Hepatic stellate cell (primary cell): ENCODE results near the gene CALHM2.

ENCODE experiments used
- DNase-seq: peaks from one replicate; pipeline ENCODE4 v3.0.0; 2011; ENCODE audit warnings: low spot score

Gene CALHM2

GRCh38 chr10:103476046-103476768 lies 24.0 kb upstream of the CALHM2 start:
- no peak for DNase-seq

DNA sequence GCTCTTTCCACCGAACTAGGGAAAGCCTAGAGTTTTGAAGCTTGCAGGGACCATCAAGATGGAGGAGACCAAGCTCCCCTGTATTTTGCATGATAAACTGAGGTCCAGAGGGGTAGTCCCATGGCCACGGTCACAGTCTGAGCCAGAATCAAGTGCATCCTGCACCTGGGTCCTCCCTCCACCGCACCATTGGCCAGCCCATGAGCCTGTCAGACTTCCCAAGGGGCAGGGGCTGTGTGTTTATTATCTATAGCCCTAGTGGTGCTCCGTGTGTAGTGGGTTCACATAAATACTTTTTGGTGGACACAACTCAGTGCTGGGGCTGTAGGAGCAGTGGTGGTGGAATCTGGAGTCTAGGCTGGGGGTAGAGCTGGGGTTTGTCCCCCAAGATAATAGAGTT lies 23.3 kb upstream of the CALHM2 start:
- no peak for DNase-seq

- DNase-seq, result no peak
These were observed 21.9 kb upstream of the CALHM2 start for GRCh38 chr10:103474077-103474476.

DNA sequence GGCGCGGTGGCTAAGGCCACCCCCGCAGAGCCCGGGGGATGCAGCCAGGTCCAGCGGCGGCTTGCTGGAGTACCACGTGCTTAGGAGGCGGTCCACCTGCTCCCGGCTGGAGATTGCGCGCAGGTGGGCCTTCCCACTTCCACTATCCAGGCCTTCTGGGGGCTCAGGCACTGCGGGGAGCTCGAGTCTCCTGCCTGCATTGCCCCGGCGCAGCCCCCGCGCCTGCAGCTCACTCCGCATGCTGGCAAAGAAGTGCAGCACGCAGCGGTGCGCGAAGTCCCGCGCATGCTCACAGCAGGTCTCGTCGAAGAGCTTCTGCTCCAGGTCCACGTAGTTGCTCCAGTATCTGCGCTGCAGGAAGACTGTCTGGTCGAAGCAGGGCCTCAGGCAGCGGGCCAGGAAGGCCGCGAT lies 21.1 kb upstream of the CALHM2 start:
- no peak for DNase-seq

GRCh38 chr10:103472005-103472404 lies 19.8 kb upstream of the CALHM2 start:
- no peak for DNase-seq

DNA sequence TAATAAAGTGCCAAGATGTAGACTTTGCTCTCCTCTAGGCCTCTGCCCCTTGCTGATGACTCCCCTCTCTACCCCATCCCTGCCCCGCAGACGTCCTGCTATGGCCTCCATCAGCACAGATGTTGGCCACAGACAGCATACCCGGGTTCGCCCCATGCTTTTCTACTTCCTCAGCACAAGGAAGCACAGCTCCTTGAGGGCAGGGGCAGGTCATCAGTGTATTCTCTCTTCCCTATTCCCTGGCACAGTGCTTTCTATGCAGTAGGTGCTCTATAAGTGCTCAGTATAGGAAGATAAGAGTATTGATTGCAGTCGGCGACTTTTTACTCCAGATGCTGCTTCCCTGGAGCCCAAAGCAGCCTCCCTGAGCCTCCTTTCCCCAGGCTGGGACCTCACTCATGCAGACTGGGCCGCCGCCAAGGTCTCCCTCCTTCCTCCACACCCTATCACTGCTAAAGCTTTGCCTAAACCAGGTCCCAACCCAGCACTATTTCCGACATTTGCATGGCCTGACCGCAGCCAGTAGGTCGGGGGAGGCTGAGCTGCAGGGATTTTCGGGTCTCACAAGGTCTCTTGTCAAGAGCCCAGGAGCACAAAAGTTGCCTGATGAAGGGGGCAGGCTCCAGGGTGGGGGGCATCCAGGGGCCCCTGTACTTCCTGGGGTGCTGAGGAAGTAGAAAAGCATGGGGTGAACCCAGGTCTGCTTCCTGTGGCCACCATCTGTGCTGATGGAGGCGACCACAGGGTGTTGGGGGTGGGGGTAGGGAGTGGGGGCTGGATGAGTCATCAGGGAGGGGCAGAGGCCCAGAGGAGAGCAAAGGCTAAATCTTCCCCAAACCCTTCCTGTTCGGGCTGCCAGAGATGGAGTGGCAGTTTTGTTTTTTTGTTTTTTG lies 18.8 kb upstream of the CALHM2 start:
- peak; percentile 50 for DNase-seq

GRCh38 chr10:103469201-103469600 lies 17.0 kb upstream of the CALHM2 start:
- DNase-seq, result no peak

DNA sequence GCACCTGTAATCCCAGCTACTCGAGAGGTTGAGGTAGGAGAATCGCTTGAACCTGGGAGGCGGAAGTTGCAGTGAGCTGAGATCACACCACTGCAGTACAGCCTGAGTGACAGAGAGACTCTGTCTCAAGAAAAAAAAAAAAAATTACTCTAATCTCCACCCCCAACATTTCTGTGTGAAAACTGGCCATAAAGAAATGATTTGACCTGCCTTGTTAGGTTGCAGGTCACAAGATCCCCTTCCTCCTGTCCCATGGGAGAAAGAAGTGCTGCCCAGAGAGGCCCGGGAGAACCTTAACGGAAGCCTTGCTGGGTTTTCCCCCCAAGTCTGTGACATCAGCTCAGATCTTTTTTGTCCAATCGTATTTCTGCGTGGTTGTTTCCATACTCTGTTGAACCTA lies 15.2 kb upstream of the CALHM2 start:
- DNase-seq, result no peak

DNA sequence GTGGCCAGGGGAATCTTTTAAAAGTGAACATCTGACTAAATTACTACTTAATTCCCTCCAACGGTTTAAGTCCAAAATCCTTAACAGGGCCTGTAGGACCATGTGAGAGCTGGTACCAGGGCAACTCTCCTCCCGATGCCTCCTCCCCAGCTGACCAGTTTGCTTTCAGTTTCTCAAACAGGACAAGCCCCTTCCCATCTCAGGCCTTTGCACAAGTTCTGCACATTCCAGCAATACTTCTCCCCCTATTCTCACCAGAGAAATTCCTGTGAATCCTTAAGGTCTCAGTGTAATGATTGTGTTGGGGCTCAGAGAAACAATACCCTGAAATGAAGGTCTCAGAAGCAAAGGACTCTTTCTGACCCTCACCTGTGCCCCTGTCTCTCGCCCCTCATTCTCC lies 14.6 kb upstream of the CALHM2 start:
- DNase-seq, result no peak

DNA sequence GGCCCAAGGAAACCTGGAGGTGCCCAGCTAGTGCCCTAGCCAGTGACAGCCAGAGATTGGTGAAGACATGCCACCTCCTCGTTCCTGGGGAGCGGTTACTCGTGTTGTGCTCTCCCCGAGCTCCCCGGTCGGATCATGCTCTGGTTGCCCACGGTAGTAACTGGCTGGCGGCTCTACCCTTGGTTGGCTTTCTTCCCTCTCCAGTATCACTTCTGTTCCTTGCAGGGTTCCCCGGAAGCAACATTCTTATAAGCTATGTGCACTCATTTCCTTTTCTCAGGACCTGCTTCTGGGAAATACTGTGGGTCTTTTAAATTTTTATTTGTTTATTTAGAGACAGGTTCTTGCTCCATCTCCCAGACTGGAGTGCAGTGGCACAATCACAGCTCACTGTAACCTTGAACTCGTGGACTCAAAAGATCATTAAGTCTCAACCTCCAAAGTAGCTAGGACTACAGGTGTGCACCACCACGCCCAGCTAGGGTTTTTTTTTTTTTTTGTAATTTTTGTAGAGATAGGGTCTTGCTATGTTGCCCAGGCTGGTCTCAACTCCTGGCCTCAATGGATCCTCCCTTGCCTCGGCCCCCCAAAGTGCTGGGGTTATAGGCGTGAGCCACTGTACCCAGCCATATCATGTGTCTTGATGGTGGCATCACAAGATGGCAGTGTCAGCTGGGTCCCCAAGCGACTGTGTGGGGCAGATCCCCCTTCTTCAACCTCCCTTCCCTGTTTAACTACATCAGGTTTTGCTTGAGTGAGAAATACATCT lies 13.4 kb upstream of the CALHM2 start:
- no peak for DNase-seq

DNA sequence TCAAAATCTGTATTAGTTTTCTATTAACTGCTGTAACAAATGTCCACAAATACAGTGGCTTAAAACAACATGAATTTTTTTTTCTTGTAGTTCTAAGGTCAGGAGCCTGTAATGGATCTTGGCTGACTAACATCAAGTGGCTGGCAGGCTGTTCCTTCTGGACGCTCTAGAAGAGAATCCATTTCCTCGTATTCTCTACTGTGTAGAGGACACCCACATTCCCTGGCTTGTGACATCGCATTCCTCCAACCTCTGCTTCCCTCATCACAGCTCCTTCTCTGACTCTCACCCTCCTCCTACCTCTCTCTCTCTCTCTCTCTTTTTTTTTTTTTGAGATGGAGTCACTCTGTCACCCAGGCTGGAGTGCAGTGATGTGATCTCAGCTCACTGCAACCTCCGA lies 11.3 kb upstream of the CALHM2 start:
- peak; percentile 64 for DNase-seq

- no peak for DNase-seq
These were observed 7.4 kb upstream of the CALHM2 start for GRCh38 chr10:103459615-103460014.

DNA sequence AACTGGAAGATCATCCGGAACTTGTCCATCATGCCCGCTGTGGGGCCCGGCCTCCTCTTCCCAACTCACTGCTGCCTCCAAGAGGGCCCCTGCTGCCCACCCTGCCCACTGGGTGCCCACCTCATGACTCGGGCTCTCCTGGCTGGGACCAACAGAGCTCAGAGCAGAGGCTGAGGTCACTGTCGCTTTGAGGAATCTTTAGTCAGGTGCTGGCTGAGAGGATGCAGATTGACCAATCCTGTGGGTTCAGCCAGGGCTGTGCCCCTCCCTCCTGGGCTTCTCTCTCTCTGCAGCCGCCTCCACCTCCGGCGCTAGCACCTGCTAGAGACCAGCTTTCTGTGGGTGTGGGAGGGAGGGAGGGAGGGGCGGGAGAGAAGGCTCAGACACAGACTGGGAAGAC lies 6.5 kb upstream of the CALHM2 start, which contains the start of gene CALHM1:
TSS of gene CALHM1 (minus strand) at position 181 of the 400 bp plus-strand sequence. CDS start at position 32, 149 bp downstream.
- DNase-seq, result no peak

DNA sequence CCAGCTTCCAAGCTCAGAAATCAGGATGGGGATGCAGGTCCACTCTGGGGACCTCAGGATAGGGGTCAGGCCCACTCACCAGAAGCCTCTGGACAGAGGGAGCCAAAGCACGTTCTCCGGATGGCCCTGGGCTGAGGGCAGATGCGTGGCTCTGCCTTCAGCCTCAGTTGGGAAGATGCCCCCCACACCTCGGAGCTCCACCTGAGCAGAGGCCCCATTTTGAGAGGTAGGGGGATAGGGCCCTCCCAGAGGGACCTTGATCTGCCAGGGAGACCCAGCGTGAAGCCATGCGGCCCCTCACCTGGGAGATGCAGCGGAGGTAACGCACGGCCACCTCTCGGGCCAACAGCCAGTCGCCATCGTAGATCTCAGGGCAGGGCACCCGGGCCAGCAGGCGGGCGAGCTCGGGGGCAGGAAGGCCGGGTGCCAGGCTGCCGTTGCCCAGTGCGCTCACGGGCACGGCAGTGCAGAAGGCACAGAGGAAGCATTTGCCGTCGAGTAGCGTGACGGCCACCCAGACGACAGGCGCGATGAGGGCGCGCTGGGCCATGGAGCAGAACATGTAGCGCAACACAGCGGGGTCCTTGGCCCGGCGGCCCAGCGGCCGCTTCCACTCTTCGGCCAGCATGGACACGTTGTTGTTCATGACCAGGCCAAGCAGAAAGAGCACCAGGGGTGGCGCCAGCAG lies 5.9 kb upstream of the CALHM2 start:
- DNase-seq, result no peak

DNA sequence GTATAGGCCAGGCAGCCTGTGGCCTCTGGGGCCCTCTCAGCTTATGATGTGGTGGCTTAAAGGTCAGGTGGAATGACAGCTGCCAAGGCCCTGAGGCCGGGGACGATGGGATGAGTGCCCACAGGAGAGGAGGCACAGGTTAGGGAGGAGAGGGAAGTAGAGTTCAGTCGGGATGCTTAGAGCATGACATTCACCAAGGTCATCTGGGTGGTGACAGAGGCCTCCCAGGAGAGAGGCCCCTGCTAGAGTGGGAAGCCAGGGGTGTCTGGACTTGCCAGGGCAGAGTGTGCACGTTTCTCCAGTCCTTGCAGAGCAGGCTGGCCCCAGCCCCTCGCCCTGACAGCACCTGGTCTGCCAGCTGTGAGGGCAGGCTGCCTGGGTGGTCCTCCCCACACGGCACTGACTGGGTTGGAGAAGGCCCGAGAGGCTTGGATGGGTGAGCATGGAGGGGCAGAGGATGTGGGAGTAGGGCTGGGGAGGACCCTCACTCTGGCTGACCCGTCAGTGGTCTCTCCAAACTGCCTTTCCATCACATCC lies 5.1 kb upstream of the CALHM2 start:
- no peak for DNase-seq

DNA sequence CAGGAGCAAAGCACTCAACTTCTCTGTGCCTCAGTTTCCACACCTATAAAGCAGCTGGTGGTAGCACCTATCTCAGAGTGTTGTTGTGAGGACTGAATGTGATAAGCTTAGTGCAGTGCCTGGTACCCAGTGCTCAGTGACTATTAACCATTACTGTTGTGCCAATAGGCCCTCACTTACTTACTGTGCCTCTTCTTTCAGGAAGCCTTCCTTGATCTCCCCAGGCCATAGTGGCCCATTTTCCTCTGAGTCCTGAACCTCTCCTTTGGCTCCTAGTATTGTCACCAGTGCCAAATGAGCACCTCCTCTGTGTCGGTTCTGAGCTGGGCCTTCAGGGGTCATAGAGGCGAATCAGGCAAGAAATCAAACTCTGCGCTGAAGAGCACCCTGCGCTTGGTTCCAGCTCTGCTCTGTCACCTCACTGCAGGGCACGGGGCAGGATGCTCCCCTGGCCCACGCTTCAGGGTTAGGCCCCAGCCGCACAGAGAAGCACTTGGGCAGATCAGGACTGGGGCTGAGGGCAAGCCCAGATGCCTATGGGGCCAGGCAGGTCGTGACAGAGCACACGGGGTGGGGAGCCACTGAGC lies 4.0 kb upstream of the CALHM2 start:
- DNase-seq, result no peak

GRCh38 chr10:103455235-103455634 lies 3.1 kb upstream of the CALHM2 start:
- DNase-seq, result no peak

DNA sequence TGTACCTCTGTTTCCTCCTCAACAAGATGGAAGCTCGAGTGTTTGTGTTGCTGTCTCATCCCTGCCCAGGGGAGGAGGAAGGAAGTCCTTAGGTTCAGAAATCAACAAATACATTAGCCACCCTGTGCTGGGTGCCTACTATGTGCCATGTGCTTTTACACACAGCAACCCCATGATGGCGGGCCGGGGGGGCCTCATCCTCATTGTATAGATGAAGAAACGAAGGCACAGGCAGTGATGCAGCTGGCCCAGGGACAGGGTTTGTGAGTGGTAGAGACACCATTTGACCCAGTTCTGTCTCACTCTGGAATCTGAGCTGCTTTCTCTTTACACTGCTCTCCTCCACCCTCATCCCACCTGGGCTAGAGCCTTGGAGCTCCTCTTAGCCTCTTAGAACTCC lies 1.9 kb upstream of the CALHM2 start:
- no peak for DNase-seq

DNA sequence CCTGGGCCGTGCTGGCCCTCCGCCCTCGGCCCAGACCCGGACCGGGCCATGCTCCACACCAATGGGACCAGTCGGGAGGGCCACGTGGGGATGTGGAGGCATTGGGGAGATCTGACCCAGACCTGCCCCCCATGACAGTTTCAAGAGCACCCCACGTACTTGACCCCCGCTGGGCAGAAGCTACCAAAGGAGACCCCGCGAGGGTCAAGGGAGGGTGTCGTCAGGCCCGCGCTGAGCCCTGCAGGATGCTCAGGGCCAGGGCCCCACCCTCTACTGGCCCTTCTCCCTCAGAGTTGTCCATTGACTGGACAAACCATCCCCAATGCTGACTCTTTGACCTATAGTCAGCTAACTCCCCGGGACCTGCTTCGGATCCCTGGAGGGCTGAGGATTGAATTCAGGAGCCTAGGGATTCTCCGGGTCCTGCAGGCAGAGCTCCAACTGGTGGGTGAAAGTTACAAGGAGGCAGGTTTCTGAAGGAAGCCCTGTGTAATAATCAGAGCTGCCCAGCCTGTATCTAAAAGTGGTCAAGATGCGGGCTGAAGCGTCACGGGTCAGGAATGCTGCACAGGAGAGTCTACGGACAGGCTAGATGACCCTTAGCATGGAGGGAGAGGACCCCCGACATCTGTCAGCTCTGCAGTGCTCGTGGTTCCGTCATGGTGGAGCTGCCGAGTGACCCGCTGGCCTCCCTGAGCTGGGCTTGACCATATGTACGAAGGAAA lies 498 bp upstream of the CALHM2 start:
- peak; percentile 67 for DNase-seq

DNA sequence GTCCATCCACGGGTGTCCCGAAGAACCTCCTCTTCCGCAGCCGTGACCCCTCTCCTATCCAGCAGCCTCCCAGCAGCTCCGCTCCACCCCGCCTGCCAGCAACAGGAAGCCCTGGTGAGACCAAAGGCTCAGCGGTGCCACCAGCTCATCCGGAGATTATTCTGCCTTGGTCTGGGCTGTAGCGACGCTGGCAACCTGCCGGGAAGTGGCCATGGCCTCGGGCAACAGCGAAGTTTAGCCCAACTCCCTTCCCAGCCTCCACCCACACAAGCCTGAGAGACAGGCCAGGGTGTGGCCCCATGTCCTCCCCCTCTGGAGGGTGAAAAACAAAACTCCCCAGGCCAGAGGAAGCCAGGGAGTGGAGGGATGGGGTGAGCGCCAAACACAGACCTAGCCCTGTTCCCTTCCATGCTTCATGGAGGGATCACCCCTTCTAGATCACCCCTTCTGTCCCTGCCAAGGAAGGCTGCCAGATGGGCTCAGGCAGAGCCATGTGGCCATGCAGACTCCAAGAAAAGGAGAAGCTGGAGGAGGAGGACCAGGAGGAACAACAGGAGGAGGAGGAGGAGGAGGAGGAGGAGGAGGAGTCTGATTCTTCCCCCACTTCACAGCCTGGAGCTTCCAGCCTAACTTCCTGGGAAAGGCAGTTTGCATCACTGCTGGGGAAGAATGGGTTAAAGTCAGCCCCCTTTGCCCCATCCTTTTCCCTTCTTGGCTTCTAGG lies 918 bp downstream of the CALHM2 start:
- DNase-seq, result peak; percentile 82
